ENCODE results near the gene HMGXB4. TPM values are rescaled to one million over a fixed set of nuclear protein-coding genes. Genes with fewer than 3 reads are reported as not detected.
"Not testable (repeated sequence)": the region's sequence is repeated elsewhere in the genome, so short reads cannot be mapped to it uniquely, and the experiment has no call there.

Gene HMGXB4
- polyA plus RNA-seq, 2 of the 4 experiments (the other 2 are of a cell fraction): 12.9 to 29.5 TPM

- H3K4me1 ChIP-seq: no peaks in the 10 kb centered on the region
- CTCF ChIA-PET: interaction anchor here (0.6 to 1.7 kb wide), 25 partner anchors 9 to 1321 kb away, joined by 3 to 16 read pairs (median 4); no protein-coding TSS in a partner anchor
- TF ChIP-seq POLR2A (IDR thresholded peaks at IDR 0.05; ENCODE audit: low read length) (no peak), CHD4 (IDR thresholded peaks at IDR 0.05; ENCODE audit: borderline replicate concordance) (no peak), PHF8 (IDR thresholded peaks at IDR 0.05; ENCODE audit: borderline replicate concordance, low read depth) (peak; percentile 70; the same call in 1 of the 2 replicates), CHD2 (IDR thresholded peaks at IDR 0.05; ENCODE audit: low read length, partially characterized antibody) (peak; percentile 82), KDM5A (IDR thresholded peaks at IDR 0.05) (no peak), ZSCAN20 (CRISPR knock-in tag; IDR thresholded peaks at IDR 0.05) (no peak), CBX2 (IDR thresholded peaks at IDR 0.05; ENCODE audit: borderline replicate concordance, low read depth) (no peak), REST (IDR thresholded peaks at IDR 0.05) (peak; percentile 97), HEYL (CRISPR knock-in tag; IDR thresholded peaks at IDR 0.05) (no peak), MAZ (IDR thresholded peaks at IDR 0.05; ENCODE audit: borderline replicate concordance, low read depth, low read length) (no peak), KDM1A (IDR thresholded peaks at IDR 0.05; ENCODE audit: low read depth) (no peak), FOSB (CRISPR knock-in tag; IDR thresholded peaks at IDR 0.05) (no peak), NR3C1 (IDR thresholded peaks at IDR 0.05) (no peak), ZC3H11A (IDR thresholded peaks at IDR 0.05) (no peak), ESRRA (IDR thresholded peaks at IDR 0.05; ENCODE audit: borderline replicate concordance, low read length) (no peak), ELK1 (IDR thresholded peaks at IDR 0.05; ENCODE audit: low read depth, low read length) (no peak), HOXB13 (CRISPR knock-in tag; IDR thresholded peaks at IDR 0.05; ENCODE audit: low read depth) (no peak)
- POLR2A ChIA-PET: no interaction called here
- peak overlapping the region; percentile 32; the same call in 2 of the 3 replicates for H3K4me3 ChIP-seq
- ATAC-seq: peak; percentile 33 to 74; a peak in 4 of 6 replicates
- peak overlapping the region; percentile 40 for H3K4me2 ChIP-seq
- no peaks in the 10 kb centered on the region for H3K9me3 ChIP-seq
- 17% methylated on average over 16 of the region's 16 CpGs for WGBS (ENCODE audit: missing lambda C conversion rate)
- DNase-seq (ENCODE audit: low read depth in 1 of 2, low spot score in 1 of 2): peak in 1 of 2 experiments; percentile 48
- no peak overlapping the region for H3K27ac ChIP-seq
- no peak for FAIRE-seq
Measured at GRCh38 chr22:35230839-35231584, 26.3 kb upstream of the HMGXB4 start.

- ATAC-seq: peak; percentile 85 to 97
- CTCF ChIA-PET: interaction anchor here (0.6 to 1.7 kb wide), 24 partner anchors 8 to 1322 kb away, joined by 3 to 16 read pairs (median 4); no protein-coding TSS in a partner anchor
- DNase-seq (ENCODE audit: low read depth in 1 of 2, low spot score in 1 of 2): peak; percentile 31 to 78
- POLR2A ChIA-PET: no interaction called here
- WGBS (ENCODE audit: missing lambda C conversion rate): 20% methylated on average over 5 of the region's 7 CpGs
- FAIRE-seq: no peak
- TF ChIP-seq CTCF (IDR thresholded peaks at IDR 0.05) (peak; percentile 65), RAD21 (conservative IDR thresholded peaks at IDR 0.05 in 1 of 2, IDR thresholded peaks at IDR 0.05 in 1 of 2) (peak; percentile 63 to 73), MAX (IDR thresholded peaks at IDR 0.05) (no peak), HEYL (CRISPR knock-in tag; IDR thresholded peaks at IDR 0.05) (no peak), SMC3 (IDR thresholded peaks at IDR 0.05) (peak; percentile 25; the same call in 1 of the 3 replicates), HOXA7 (CRISPR knock-in tag; IDR thresholded peaks at IDR 0.05) (no peak)
- Histone ChIP-seq H3K9me3 (no peaks in the 10 kb centered on the region), H3K27ac (no peak overlapping the region), H3K4me2 (peak overlapping the region; percentile 40), H3K4me3 (no peak overlapping the region; the same call in 2 of the 3 replicates), H3K4me1 (no peaks in the 10 kb centered on the region)
Measured at GRCh38 chr22:35231585-35232084, 25.7 kb upstream of the HMGXB4 start.

GRCh38 chr22:35238749-35239148 is 18.5 kb upstream of the HMGXB4 start:
- H3K9me3 ChIP-seq; H3K4me3 ChIP-seq; ATAC-seq; POLR2A ChIA-PET; FAIRE-seq; H3K27ac ChIP-seq; H3K4me1 ChIP-seq; DNase-seq (ENCODE audit: low read depth in 1 of 2, low spot score in 1 of 2); H3K4me2 ChIP-seq: not testable (repeated sequence)
- 80% methylated on average over 1 of the region's 1 CpG for WGBS (ENCODE audit: missing lambda C conversion rate)
- CTCF ChIA-PET: interaction anchor here (2.0 kb wide), 1 partner anchor 8 kb away, joined by 5 read pairs; no protein-coding TSS in a partner anchor

GRCh38 chr22:35244507-35244906 is 12.8 kb upstream of the HMGXB4 start:
- ATAC-seq; DNase-seq (ENCODE audit: low read depth in 1 of 2, low spot score in 1 of 2); H3K4me3 ChIP-seq; H3K9me3 ChIP-seq; H3K4me1 ChIP-seq; POLR2A ChIA-PET; H3K27ac ChIP-seq; FAIRE-seq; H3K4me2 ChIP-seq: not testable (repeated sequence)
- CTCF ChIA-PET: interaction anchor here (0.7 kb wide), 1 partner anchor 723 kb away, joined by 3 read pairs; no protein-coding TSS in a partner anchor
- 76% methylated on average over 4 of the region's 4 CpGs for WGBS (ENCODE audit: missing lambda C conversion rate)

Measured in A549 (cell line).